HepG2 (cell line): ENCODE data around the gene LECT2. TPM values are rescaled to one million over a fixed set of nuclear protein-coding genes. Genes with fewer than 3 reads are reported as not detected.
A peak's percentile ranks its signal among the peaks of the same experiment; 100 is the strongest.

Source experiments
- CHD4 ChIP-seq: fragments of 200-600 bp; sonication (generic); IDR thresholded peaks from 2 replicates; pipeline ENCODE4 v1.7.0; 2017; ENCODE audit warnings: mild to moderate bottlenecking, low read length, borderline replicate concordance
- CREM ChIP-seq, 2 experiments: sonication (generic) in 1 of 2; formaldehyde crosslinking in 1 of 2; IDR thresholded peaks; 2 replicates each; pipeline versions ENCODE4 v1.4.0 to v1.6.1; 2016 to 2020; ENCODE audit warnings: antibody characterized with exemption in 1 of 2, mild to moderate bottlenecking in 1 of 2, missing genetic modification reagents in 1 of 2
- FOXK2 ChIP-seq: fragments of 450-650 bp; IDR thresholded peaks from 2 replicates; pipeline ENCODE4 v1.6.1; 2016
- GATA4 ChIP-seq: sonication (generic); IDR thresholded peaks from 2 replicates; pipeline ENCODE4 v1.6.1; 2016; ENCODE audit warnings: antibody characterized with exemption, low read depth, borderline replicate concordance
- HDAC2 ChIP-seq: sonication (generic); formaldehyde crosslinking; IDR thresholded peaks from 2 replicates; pipeline ENCODE4 v1.4.0; 2020; ENCODE audit warnings: missing genetic modification reagents
- IRX3 ChIP-seq: sonication (generic); formaldehyde crosslinking; IDR thresholded peaks from 2 replicates; pipeline ENCODE4 v1.8.1; 2023; ENCODE audit warnings: mild to moderate bottlenecking, low read depth, missing genetic modification reagents, borderline replicate concordance
- KDM2A ChIP-seq: sonication (generic); formaldehyde crosslinking; IDR thresholded peaks from 2 replicates; pipeline ENCODE4 v1.4.0; 2020; ENCODE audit warnings: low read depth, missing genetic modification reagents, borderline replicate concordance
- KLF15 ChIP-seq: sonication (generic); formaldehyde crosslinking; IDR thresholded peaks from 2 replicates; pipeline ENCODE4 v1.8.1; 2023; ENCODE audit warnings: borderline replicate concordance, mild to moderate bottlenecking, inconsistent platforms, missing genetic modification reagents, mixed read lengths
- MEIS1 ChIP-seq: sonication (generic); formaldehyde crosslinking; IDR thresholded peaks from 2 replicates; pipeline ENCODE4 v1.9.0; 2021; ENCODE audit warnings: mild to moderate bottlenecking, missing genetic modification reagents, moderate library complexity, borderline replicate concordance
- MTA1 ChIP-seq: sonication (generic); formaldehyde crosslinking; IDR thresholded peaks from 2 replicates; pipeline ENCODE4 v1.4.0; 2020; ENCODE audit warnings: missing genetic modification reagents, mild to moderate bottlenecking, borderline replicate concordance
- PHF8 ChIP-seq: sonication (generic); formaldehyde crosslinking; IDR thresholded peaks from 2 replicates; pipeline ENCODE4 v1.5.0; 2020; ENCODE audit warnings: missing genetic modification reagents
- SIN3B ChIP-seq: fragments of 150-350 bp; IDR thresholded peaks from 2 replicates; pipeline ENCODE4 v1.6.1; 2014; ENCODE audit warnings: low read length
- SNRNP70 ChIP-seq: fragments of 200-400 bp; formaldehyde crosslinking; IDR thresholded peaks from 2 replicates; pipeline ENCODE4 v1.6.1; 2017; ENCODE audit warnings: mild to moderate bottlenecking, low read depth, low read length, moderate library complexity
- U2AF2 ChIP-seq: fragments of 200-400 bp; formaldehyde crosslinking; IDR thresholded peaks from 2 replicates; pipeline ENCODE4 v1.6.1; 2017; ENCODE audit warnings: low read depth, mild to moderate bottlenecking, low read length
- ZNF256 ChIP-seq: sonication (generic); formaldehyde crosslinking; conservative IDR thresholded peaks from 2 replicates; pipeline ENCODE4 v1.4.0; 2020; ENCODE audit warnings: missing genetic modification reagents
- ZNF441 ChIP-seq: sonication (generic); formaldehyde crosslinking; IDR thresholded peaks from 2 replicates; pipeline ENCODE4 v1.7.0; 2021; ENCODE audit warnings: missing genetic modification reagents, borderline replicate concordance
- ZNF562 ChIP-seq: sonication (generic); formaldehyde crosslinking; IDR thresholded peaks from 2 replicates; pipeline ENCODE4 v1.8.0; 2022; ENCODE audit warnings: missing genetic modification reagents, borderline replicate concordance
- ZNF670 ChIP-seq: sonication (generic); formaldehyde crosslinking; IDR thresholded peaks from 2 replicates; pipeline ENCODE4 v1.8.0; 2022; ENCODE audit warnings: mild to moderate bottlenecking, missing genetic modification reagents, borderline replicate concordance
- ZNF7 ChIP-seq: IDR thresholded peaks from 2 replicates; pipeline ENCODE4 v1.6.1; 2016; ENCODE audit warnings: missing biosample characterization, missing genetic modification reagents
- ZNF792 ChIP-seq: IDR thresholded peaks from 2 replicates; pipeline ENCODE4 v1.6.1; 2016
- ZNF839 ChIP-seq: sonication (generic); formaldehyde crosslinking; IDR thresholded peaks from 2 replicates; pipeline ENCODE4 v1.4.0; 2020; ENCODE audit warnings: missing genetic modification reagents, mild to moderate bottlenecking, borderline replicate concordance
- ZNF841 ChIP-seq: sonication (generic); formaldehyde crosslinking; IDR thresholded peaks from 2 replicates; pipeline ENCODE4 v1.8.1; 2023; ENCODE audit warnings: missing genetic modification reagents, borderline replicate concordance
- ZSCAN12 ChIP-seq: sonication (generic); formaldehyde crosslinking; IDR thresholded peaks from 2 replicates; pipeline ENCODE4 v1.9.0; 2021; ENCODE audit warnings: mild to moderate bottlenecking, missing genetic modification reagents
- polyA plus RNA-seq, 8 experiments: library from polyadenylated mRNA; depleted of rRNA in 3 of 8; stranded (reverse) in 7 of 8; unstranded in 1 of 8; fragments of >200 nt; fragmentation: Illumina TruSeq in 4 of 8; extraction: Trizol in 4 of 8; gene quantifications; 2 replicates each; pipeline versions ENCODE4 v1.2.1 to v1.2.3, GENCODE V29; 2011 to 2016; ENCODE audit warnings: low read depth in 4 of 8, missing spikeins in 1 of 8, mixed read lengths in 1 of 8; ENCODE audit not compliant: insufficient read depth in 1 of 8
- total RNA-seq, 5 experiments: library from RNA; depleted of rRNA; stranded (reverse); fragments of >200 nt; fragmentation: Illumina TruSeq; extraction: Trizol; gene quantifications; 2 replicates each; pipeline ENCODE4 v1.2.3, GENCODE V29; 2016; ENCODE audit warnings: low read depth in 1 of 5
- TF ChIP-seq, protein P1 (sequence below): sonication (generic); formaldehyde crosslinking; IDR thresholded peaks from 2 replicates; pipeline ENCODE4 v1.5.0; 2020; ENCODE audit warnings: mild to moderate bottlenecking, missing genetic modification reagents
- TF ChIP-seq, protein P2 (sequence below): sonication (generic); formaldehyde crosslinking; IDR thresholded peaks from 2 replicates; pipeline ENCODE4 v1.4.0; 2020; ENCODE audit warnings: mild to moderate bottlenecking, missing genetic modification reagents
- TF ChIP-seq, protein P3 (sequence below): IDR thresholded peaks from 2 replicates; pipeline ENCODE4 v1.6.1; 2016; ENCODE audit warnings: low read depth

The LECT2 gene
- total and polyA plus RNA-seq, 2 of the 13 experiments (the other 11 are each of a cell fraction or from before 2014, with no cell fraction given), result not detected

DNA sequence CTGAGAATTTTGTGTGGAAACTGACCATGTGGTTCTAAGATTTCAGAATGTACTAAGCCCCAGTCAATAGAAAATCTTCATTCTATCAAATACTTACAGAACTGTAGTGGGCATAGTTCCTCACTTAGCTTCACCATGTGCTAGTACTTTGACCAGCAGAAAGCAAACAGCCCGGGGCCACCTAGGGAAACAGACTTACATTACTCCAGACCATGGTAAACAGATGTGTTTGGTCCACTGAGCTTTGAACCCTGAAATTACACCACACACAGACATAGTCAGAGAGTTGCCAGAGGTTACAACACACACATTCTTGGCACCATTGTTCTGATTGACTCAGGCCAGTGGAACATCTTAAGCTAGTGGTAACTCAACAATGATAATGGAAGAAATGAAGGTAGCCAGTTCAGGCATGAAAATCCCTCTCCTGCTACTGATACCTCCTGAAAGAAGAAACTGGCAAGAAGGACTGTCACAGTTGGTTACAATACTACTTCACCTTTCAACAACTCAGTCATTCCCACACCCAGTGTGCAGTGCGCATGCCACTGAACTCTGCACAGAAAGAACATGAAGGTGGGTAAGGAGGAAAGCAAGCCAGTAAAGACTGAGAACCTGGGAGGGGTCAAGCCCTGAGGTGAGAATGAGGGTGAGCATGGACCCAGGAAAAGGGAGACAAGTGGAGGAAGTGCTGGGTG, 18.7 kb upstream of the LECT2 start (continued):
- TF ChIP-seq, protein P1, sequence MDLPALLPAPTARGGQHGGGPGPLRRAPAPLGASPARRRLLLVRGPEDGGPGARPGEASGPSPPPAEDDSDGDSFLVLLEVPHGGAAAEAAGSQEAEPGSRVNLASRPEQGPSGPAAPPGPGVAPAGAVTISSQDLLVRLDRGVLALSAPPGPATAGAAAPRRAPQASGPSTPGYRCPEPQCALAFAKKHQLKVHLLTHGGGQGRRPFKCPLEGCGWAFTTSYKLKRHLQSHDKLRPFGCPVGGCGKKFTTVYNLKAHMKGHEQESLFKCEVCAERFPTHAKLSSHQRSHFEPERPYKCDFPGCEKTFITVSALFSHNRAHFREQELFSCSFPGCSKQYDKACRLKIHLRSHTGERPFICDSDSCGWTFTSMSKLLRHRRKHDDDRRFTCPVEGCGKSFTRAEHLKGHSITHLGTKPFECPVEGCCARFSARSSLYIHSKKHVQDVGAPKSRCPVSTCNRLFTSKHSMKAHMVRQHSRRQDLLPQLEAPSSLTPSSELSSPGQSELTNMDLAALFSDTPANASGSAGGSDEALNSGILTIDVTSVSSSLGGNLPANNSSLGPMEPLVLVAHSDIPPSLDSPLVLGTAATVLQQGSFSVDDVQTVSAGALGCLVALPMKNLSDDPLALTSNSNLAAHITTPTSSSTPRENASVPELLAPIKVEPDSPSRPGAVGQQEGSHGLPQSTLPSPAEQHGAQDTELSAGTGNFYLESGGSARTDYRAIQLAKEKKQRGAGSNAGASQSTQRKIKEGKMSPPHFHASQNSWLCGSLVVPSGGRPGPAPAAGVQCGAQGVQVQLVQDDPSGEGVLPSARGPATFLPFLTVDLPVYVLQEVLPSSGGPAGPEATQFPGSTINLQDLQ (CRISPR knock-in tag), result no peak
- TF ChIP-seq CHD4 (peak; percentile 98; the same call in 1 of the 2 replicates), PHF8 (peak; percentile 50), GATA4 (peak; percentile 83; the same call in 1 of the 2 replicates), SIN3B (no peak), ZNF670 (CRISPR knock-in tag) (peak; percentile 64), ZSCAN12 (CRISPR knock-in tag) (0 out of 2 replicates have a peak, but pooled peaks have one; percentile 34), SNRNP70 (no peak), ZNF256 (CRISPR knock-in tag) (no peak), ZNF841 (no peak), ZNF441 (CRISPR knock-in tag) (peak; percentile 80), ZNF839 (no peak), MEIS1 (CRISPR knock-in tag) (peak; percentile 76; the same call in 1 of the 2 replicates), FOXK2 (peak; percentile 87), KLF15 (CRISPR knock-in tag) (no peak), CREM (IDR thresholded peaks at IDR 0.05) (peak; percentile 92), CREM (CRISPR knock-in tag; IDR thresholded peaks at IDR 0.05) (no peak), U2AF2 (no peak), HDAC2 (CRISPR knock-in tag) (peak; percentile 98), ZNF7 (CRISPR knock-in tag) (no peak), MTA1 (peak; percentile 55; the same call in 1 of the 2 replicates), IRX3 (CRISPR knock-in tag) (0 out of 2 replicates have a peak, but pooled peaks have one; percentile 40), ZNF792 (CRISPR knock-in tag) (peak; percentile 87), ZNF562 (CRISPR knock-in tag) (no peak), KDM2A (CRISPR knock-in tag) (peak; percentile 73)
- TF ChIP-seq, protein P2, sequence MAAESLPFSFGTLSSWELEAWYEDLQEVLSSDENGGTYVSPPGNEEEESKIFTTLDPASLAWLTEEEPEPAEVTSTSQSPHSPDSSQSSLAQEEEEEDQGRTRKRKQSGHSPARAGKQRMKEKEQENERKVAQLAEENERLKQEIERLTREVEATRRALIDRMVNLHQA (CRISPR knock-in tag), result peak; percentile 94; the same call in 1 of the 2 replicates
- TF ChIP-seq, protein P3, sequence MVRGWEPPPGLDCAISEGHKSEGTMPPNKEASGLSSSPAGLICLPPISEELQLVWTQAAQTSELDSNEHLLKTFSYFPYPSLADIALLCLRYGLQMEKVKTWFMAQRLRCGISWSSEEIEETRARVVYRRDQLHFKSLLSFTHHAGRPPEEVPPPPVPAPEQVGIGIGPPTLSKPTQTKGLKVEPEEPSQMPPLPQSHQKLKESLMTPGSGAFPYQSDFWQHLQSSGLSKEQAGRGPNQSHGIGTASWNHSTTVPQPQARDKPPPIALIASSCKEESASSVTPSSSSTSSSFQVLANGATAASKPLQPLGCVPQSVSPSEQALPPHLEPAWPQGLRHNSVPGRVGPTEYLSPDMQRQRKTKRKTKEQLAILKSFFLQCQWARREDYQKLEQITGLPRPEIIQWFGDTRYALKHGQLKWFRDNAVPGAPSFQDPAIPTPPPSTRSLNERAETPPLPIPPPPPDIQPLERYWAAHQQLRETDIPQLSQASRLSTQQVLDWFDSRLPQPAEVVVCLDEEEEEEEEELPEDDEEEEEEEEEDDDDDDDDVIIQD (CRISPR knock-in tag), result peak; percentile 95
